GM12878 (cell line): ENCODE data around the gene TESK2. TPM values are rescaled to one million over a fixed set of nuclear protein-coding genes. Genes with fewer than 3 reads are reported as not detected.

Experiments used
- ASH2L ChIP-seq: fragments of 300-600, 200-600 bp; sonication (generic); IDR thresholded peaks from 2 replicates; pipeline ENCODE4 v1.6.1; 2017; ENCODE audit warnings: low read depth, mild to moderate bottlenecking, borderline replicate concordance
- BCL11A ChIP-seq: IDR thresholded peaks from 2 replicates; pipeline ENCODE4 v1.6.1; 2011; ENCODE audit warnings: low read depth, low read length
- BMI1 ChIP-seq: fragments of 450-650 bp; IDR thresholded peaks from 2 replicates; pipeline ENCODE4 v1.6.1; 2016; ENCODE audit warnings: mild to moderate bottlenecking, moderate library complexity, borderline replicate concordance
- CEBPB ChIP-seq, 2 experiments: fragments of 150-350 bp in 1 of 2; IDR thresholded peaks; 2 replicates each; pipeline ENCODE4 v1.6.1; 2012 to 2014; ENCODE audit warnings: low read depth in 2 of 2, low read length in 2 of 2, borderline replicate concordance in 1 of 2, inconsistent platforms in 1 of 2
- LARP7 ChIP-seq: fragments of 450-650 bp; IDR thresholded peaks from 2 replicates; pipeline ENCODE4 v1.6.1; 2017; ENCODE audit warnings: mild to moderate bottlenecking
- MXI1 ChIP-seq: fragments of 150-350 bp; IDR thresholded peaks from 2 replicates; pipeline ENCODE4 v1.6.1; 2011; ENCODE audit warnings: low read depth, mild to moderate bottlenecking, inconsistent platforms, low read length, improper control_type of control experiment
- NR2F1 ChIP-seq: fragments of 450-650 bp; conservative IDR thresholded peaks from 2 replicates; pipeline ENCODE4 v1.6.1; 2017; ENCODE audit warnings: mild to moderate bottlenecking
- RAD51 ChIP-seq: fragments of 450-650 bp; IDR thresholded peaks from 2 replicates; pipeline ENCODE4 v1.6.1; 2016; ENCODE audit warnings: moderate library complexity, mild to moderate bottlenecking, inconsistent platforms
- SMAD5 ChIP-seq: IDR thresholded peaks from 2 replicates; pipeline ENCODE4 v1.6.1; 2016; ENCODE audit warnings: antibody characterized with exemption, low read depth
- SP1 ChIP-seq: IDR thresholded peaks from one replicate; pipeline ENCODE4 v1.6.1; 2011; ENCODE audit warnings: low read depth, low read length
- SPI1 ChIP-seq: IDR thresholded peaks from 2 replicates; pipeline ENCODE4 v1.6.1; 2011; ENCODE audit warnings: low read depth, mild to moderate bottlenecking, low read length, moderate library complexity, borderline replicate concordance; ENCODE audit not compliant: insufficient read depth
- SREBF1 ChIP-seq: IDR thresholded peaks from 2 replicates; pipeline ENCODE4 v1.6.1; 2012; ENCODE audit warnings: mild to moderate bottlenecking, low read length
- SREBF2 ChIP-seq: IDR thresholded peaks from 2 replicates; pipeline ENCODE4 v1.6.1; 2012; ENCODE audit warnings: mild to moderate bottlenecking, low read length
- SRF ChIP-seq, 2 experiments: IDR thresholded peaks; 2 replicates each; pipeline ENCODE4 v1.6.1; 2011; ENCODE audit warnings: low read depth in 2 of 2, low read length in 2 of 2, mild to moderate bottlenecking in 1 of 2, moderate library complexity in 1 of 2
- USF1 ChIP-seq: IDR thresholded peaks from 2 replicates; pipeline ENCODE4 v1.6.1; 2011; ENCODE audit warnings: borderline replicate concordance, low read depth, mild to moderate bottlenecking, moderate library complexity, mixed read lengths, low read length; ENCODE audit not compliant: insufficient read depth; ENCODE audit errors: extremely low read length
- YY1 ChIP-seq: IDR thresholded peaks from 2 replicates; pipeline ENCODE4 v1.6.1; 2011; ENCODE audit warnings: low read depth, mild to moderate bottlenecking, low read length
- ZNF384 ChIP-seq: IDR thresholded peaks from 2 replicates; pipeline ENCODE4 v1.6.1; 2012; ENCODE audit warnings: low read depth, mild to moderate bottlenecking, low read length, improper control_type of control experiment, borderline replicate concordance
- ZNF622 ChIP-seq: fragments of 450-650 bp; IDR thresholded peaks from 2 replicates; pipeline ENCODE4 v1.6.1; 2017; ENCODE audit warnings: mild to moderate bottlenecking, inconsistent platforms
- ZSCAN29 ChIP-seq: fragments of 450-650 bp; IDR thresholded peaks from 2 replicates; pipeline ENCODE4 v1.6.1; 2017; ENCODE audit warnings: mild to moderate bottlenecking, moderate library complexity
- polyA plus RNA-seq, 11 experiments: library from polyadenylated mRNA; depleted of rRNA in 4 of 11; unstranded in 6 of 11; stranded (reverse) in 5 of 11; fragments of >200 nt; fragmentation: Nextera tagmentation in 4 of 11; fragmentation: Illumina TruSeq in 1 of 11; extraction: Ambion mirVana in 4 of 11; extraction: Trizol in 1 of 11; gene quantifications; 1 replicate in 1 of 11; 2 replicates in 10 of 11; pipeline versions ENCODE4 v1.2.1 to v1.2.3, GENCODE V29; 2011 to 2016; ENCODE audit warnings: inconsistent platforms in 2 of 11, missing spikeins in 2 of 11, low read depth in 1 of 11
- total RNA-seq, 4 experiments: library from RNA; depleted of rRNA in 3 of 4; stranded (reverse); fragments of >200 nt in 3 of 4; fragmentation: Illumina TruSeq in 1 of 4; extraction: Trizol in 1 of 4; gene quantifications; 2 replicates each; pipeline versions ENCODE4 v1.2.1 to v1.2.3, GENCODE V29; 2013 to 2021
- TF ChIP-seq, protein P1 (sequence below): fragments of 450-650 bp; IDR thresholded peaks from 2 replicates; pipeline ENCODE4 v1.6.1; 2016; ENCODE audit warnings: mild to moderate bottlenecking, moderate library complexity, borderline replicate concordance
- TF ChIP-seq, protein P2 (sequence below): IDR thresholded peaks from 2 replicates; pipeline ENCODE4 v1.6.1; 2012; ENCODE audit warnings: low read depth, low read length, improper control_type of control experiment
- TF ChIP-seq, protein P3 (sequence below): fragments of 450-650 bp; IDR thresholded peaks from 2 replicates; pipeline ENCODE4 v1.6.1; 2018; ENCODE audit warnings: borderline replicate concordance, mild to moderate bottlenecking; ENCODE audit not compliant: partially characterized antibody

The TESK2 gene
- total and polyA plus RNA-seq, 10 of the 15 experiments (the other 5 are each of a cell fraction or from before 2014, with no cell fraction given) = 2.2 to 10.0 (median 5.7) TPM

- TF ChIP-seq, protein P1, sequence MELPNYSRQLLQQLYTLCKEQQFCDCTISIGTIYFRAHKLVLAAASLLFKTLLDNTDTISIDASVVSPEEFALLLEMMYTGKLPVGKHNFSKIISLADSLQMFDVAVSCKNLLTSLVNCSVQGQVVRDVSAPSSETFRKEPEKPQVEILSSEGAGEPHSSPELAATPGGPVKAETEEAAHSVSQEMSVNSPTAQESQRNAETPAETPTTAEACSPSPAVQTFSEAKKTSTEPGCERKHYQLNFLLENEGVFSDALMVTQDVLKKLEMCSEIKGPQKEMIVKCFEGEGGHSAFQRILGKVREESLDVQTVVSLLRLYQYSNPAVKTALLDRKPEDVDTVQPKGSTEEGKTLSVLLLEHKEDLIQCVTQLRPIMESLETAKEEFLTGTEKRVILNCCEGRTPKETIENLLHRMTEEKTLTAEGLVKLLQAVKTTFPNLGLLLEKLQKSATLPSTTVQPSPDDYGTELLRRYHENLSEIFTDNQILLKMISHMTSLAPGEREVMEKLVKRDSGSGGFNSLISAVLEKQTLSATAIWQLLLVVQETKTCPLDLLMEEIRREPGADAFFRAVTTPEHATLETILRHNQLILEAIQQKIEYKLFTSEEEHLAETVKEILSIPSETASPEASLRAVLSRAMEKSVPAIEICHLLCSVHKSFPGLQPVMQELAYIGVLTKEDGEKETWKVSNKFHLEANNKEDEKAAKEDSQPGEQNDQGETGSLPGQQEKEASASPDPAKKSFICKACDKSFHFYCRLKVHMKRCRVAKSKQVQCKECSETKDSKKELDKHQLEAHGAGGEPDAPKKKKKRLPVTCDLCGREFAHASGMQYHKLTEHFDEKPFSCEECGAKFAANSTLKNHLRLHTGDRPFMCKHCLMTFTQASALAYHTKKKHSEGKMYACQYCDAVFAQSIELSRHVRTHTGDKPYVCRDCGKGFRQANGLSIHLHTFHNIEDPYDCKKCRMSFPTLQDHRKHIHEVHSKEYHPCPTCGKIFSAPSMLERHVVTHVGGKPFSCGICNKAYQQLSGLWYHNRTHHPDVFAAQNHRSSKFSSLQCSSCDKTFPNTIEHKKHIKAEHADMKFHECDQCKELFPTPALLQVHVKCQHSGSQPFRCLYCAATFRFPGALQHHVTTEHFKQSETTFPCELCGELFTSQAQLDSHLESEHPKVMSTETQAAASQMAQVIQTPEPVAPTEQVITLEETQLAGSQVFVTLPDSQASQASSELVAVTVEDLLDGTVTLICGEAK = peak; percentile 59; the same call in 1 of the 2 replicates
- TF ChIP-seq LARP7 = peak; percentile 72; the same call in 1 of the 2 replicates
- no peak for TF ChIP-seq BMI1
- TF ChIP-seq, protein P2, sequence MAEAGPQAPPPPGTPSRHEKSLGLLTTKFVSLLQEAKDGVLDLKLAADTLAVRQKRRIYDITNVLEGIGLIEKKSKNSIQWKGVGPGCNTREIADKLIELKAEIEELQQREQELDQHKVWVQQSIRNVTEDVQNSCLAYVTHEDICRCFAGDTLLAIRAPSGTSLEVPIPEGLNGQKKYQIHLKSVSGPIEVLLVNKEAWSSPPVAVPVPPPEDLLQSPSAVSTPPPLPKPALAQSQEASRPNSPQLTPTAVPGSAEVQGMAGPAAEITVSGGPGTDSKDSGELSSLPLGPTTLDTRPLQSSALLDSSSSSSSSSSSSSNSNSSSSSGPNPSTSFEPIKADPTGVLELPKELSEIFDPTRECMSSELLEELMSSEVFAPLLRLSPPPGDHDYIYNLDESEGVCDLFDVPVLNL = no peak; the same call in 1 of the 2 replicates
- peak; percentile 50 for TF ChIP-seq NR2F1
- TF ChIP-seq BCL11A = peak; percentile 41
- TF ChIP-seq SP1 = peak; percentile 79
- TF ChIP-seq RAD51 = no peak
- no peak for TF ChIP-seq SREBF1
- TF ChIP-seq MXI1 = peak; percentile 79
- TF ChIP-seq SPI1 = no peak
- TF ChIP-seq, protein P3, sequence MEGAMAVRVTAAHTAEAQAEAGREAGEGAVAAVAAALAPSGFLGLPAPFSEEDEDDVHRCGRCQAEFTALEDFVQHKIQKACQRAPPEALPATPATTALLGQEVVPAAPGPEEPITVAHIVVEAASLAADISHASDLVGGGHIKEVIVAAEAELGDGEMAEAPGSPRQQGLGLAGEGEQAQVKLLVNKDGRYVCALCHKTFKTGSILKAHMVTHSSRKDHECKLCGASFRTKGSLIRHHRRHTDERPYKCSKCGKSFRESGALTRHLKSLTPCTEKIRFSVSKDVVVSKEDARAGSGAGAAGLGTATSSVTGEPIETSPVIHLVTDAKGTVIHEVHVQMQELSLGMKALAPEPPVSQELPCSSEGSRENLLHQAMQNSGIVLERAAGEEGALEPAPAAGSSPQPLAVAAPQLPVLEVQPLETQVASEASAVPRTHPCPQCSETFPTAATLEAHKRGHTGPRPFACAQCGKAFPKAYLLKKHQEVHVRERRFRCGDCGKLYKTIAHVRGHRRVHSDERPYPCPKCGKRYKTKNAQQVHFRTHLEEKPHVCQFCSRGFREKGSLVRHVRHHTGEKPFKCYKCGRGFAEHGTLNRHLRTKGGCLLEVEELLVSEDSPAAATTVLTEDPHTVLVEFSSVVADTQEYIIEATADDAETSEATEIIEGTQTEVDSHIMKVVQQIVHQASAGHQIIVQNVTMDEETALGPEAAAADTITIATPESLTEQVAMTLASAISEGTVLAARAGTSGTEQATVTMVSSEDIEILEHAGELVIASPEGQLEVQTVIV = no peak
- TF ChIP-seq SREBF2 = no peak
- no peak for TF ChIP-seq CEBPB (IDR thresholded peaks at IDR 0.05; ENCODE audit: borderline replicate concordance in 1 of 2, low read depth in 2 of 2, low read length in 2 of 2)
- TF ChIP-seq SRF (IDR thresholded peaks at IDR 0.05; ENCODE audit: low read depth in 2 of 2, low read length in 2 of 2) = 0 out of 4 replicates have a peak, but pooled peaks of 1 of the 2 experiments have one; percentile 21
- peak; percentile 50; the same call in 1 of the 2 replicates for TF ChIP-seq YY1
- TF ChIP-seq SMAD5 = peak; percentile 99
- no peak for TF ChIP-seq USF1
- TF ChIP-seq ZNF384 = no peak
- no peak for TF ChIP-seq ZSCAN29
- TF ChIP-seq ZNF622 = no peak
- no peak for TF ChIP-seq ASH2L
- TF ChIP-seq, all 136 proteins: peak for 71
Measured at GRCh38 chr1:45521413-45522323, 30.7 kb upstream of the TESK2 start, which contains the start of gene PRDX1 (continued).
